T1000 (cell line): Measurements from ENCODE around the gene NRXN2.

Experiments
- DNase-seq: peaks from one replicate; lab custom pipeline; 2025; ENCODE audit warnings: mixed read lengths; lab: John Stamatoyannopoulos, UW

NRXN2 gene

GRCh38 chr11:64743591-64744543 is 20.9 kb upstream of the NRXN2 start, which contains the start of gene RASGRP2:
Gene RASGRP2 (minus strand): TSS chr11:64744142. CDS start chr11:64742866, 1,276 bp downstream.
- DNase-seq, result no peak

GRCh38 chr11:64742889-64743590 is 20.0 kb upstream of the NRXN2 start:
- peak; percentile 69 for DNase-seq

GRCh38 chr11:64742087-64742888 is 19.3 kb upstream of the NRXN2 start:
- DNase-seq, result no peak

GRCh38 chr11:64741375-64742086 is 18.5 kb upstream of the NRXN2 start:
- no peak for DNase-seq

GRCh38 chr11:64739871-64740270 is 16.9 kb upstream of the NRXN2 start:
- DNase-seq, result no peak

GRCh38 chr11:64736654-64737053 is 13.7 kb upstream of the NRXN2 start:
- no peak for DNase-seq

- no peak for DNase-seq
These were observed 12.8 kb upstream of the NRXN2 start for GRCh38 chr11:64735725-64736259.

GRCh38 chr11:64734811-64735724 is 12.1 kb upstream of the NRXN2 start:
- no peak for DNase-seq

- DNase-seq, result no peak
These were observed 8.6 kb upstream of the NRXN2 start for GRCh38 chr11:64731601-64732000.

GRCh38 chr11:64729851-64730382 is 6.9 kb upstream of the NRXN2 start:
- no peak for DNase-seq

GRCh38 chr11:64728757-64729365 is 5.9 kb upstream of the NRXN2 start:
- no peak for DNase-seq

GRCh38 chr11:64726867-64727530 is 4.0 kb upstream of the NRXN2 start:
- no peak for DNase-seq

GRCh38 chr11:64726211-64726641 is 3.2 kb upstream of the NRXN2 start:
- DNase-seq, result no peak

GRCh38 chr11:64724863-64725532 is 2.0 kb upstream of the NRXN2 start:
- no peak for DNase-seq

GRCh38 chr11:64723907-64724862 is 1.2 kb upstream of the NRXN2 start:
- DNase-seq, result no peak

GRCh38 chr11:64722141-64723065 is 594 bp downstream of the NRXN2 start:
- DNase-seq, result no peak
